ENCODE measurements around the gene XRRA1. TPM values are rescaled to one million over a fixed set of nuclear protein-coding genes. Genes with fewer than 3 reads are reported as not detected.

Gene XRRA1
- total RNA-seq, 1 experiment from 2014 or later = 7.3 TPM

- no peaks in the 10 kb centered on the region for H3K9me3 ChIP-seq (ENCODE audit: low read depth, low read length, poor library complexity, severe bottlenecking)
- H3K36me3 ChIP-seq (ENCODE audit: insufficient read depth, low read length, poor library complexity, severe bottlenecking) = no peaks in the 10 kb centered on the region
- DNase-seq (ENCODE audit: low spot score) = no peak
- BruUV-seq (replicated peaks) = no TSS peak
- no peaks in the 10 kb centered on the region for H3K27me3 ChIP-seq (replicated peaks; ENCODE audit: insufficient read depth, low read depth, low read length, poor library complexity)
- ChIA-PET POLR2A (ENCODE audit: low non-redundant PET) (no interaction called here), CTCF (no interaction called here)
- H3K27ac ChIP-seq (ENCODE audit: low read depth, low read length, poor library complexity, severe bottlenecking) = no peak overlapping the region
- intact Hi-C loops (cut with micrococcal nuclease; ENCODE audit: unreplicated experiment) = no loop called here
- H3K4me1 ChIP-seq (ENCODE audit: insufficient read depth, low read length, poor library complexity, severe bottlenecking) = no peaks in the 10 kb centered on the region
- no peak overlapping the region for H3K4me3 ChIP-seq (ENCODE audit: low read depth, low read length, poor library complexity, severe bottlenecking)
- TF ChIP-seq EZH2 (IDR thresholded peaks at IDR 0.05; ENCODE audit: borderline replicate concordance, low read depth, low read length, poor library complexity, severe bottlenecking) (no peak), CTCF (conservative IDR thresholded peaks at IDR 0.05; ENCODE audit: low read depth, low read length) (no peak)
Measured at GRCh38 chr11:74932797-74933196, 16.1 kb downstream of the XRRA1 start.

- intact Hi-C loops (cut with micrococcal nuclease; ENCODE audit: unreplicated experiment) = no loop called here
- BruUV-seq (replicated peaks) = no TSS peak
- POLR2A ChIA-PET (ENCODE audit: low non-redundant PET) = no interaction called here
- H3K9me3 ChIP-seq (ENCODE audit: low read depth, low read length, poor library complexity, severe bottlenecking) = no peaks in the 10 kb centered on the region
- H3K4me1 ChIP-seq (ENCODE audit: insufficient read depth, low read length, poor library complexity, severe bottlenecking) = no peaks in the 10 kb centered on the region
- CTCF ChIA-PET = no interaction called here
- H3K4me3 ChIP-seq (ENCODE audit: low read depth, low read length, poor library complexity, severe bottlenecking) = no peak overlapping the region
- no peaks in the 10 kb centered on the region for H3K27me3 ChIP-seq (replicated peaks; ENCODE audit: insufficient read depth, low read depth, low read length, poor library complexity)
- no peak for TF ChIP-seq CTCF (conservative IDR thresholded peaks at IDR 0.05; ENCODE audit: low read depth, low read length)
- TF ChIP-seq EZH2 (IDR thresholded peaks at IDR 0.05; ENCODE audit: borderline replicate concordance, low read depth, low read length, poor library complexity, severe bottlenecking) = no peak
- H3K36me3 ChIP-seq (ENCODE audit: insufficient read depth, low read length, poor library complexity, severe bottlenecking) = no peaks in the 10 kb centered on the region
- peak; percentile 29 for DNase-seq (ENCODE audit: low spot score)
- H3K27ac ChIP-seq (ENCODE audit: low read depth, low read length, poor library complexity, severe bottlenecking) = no peak overlapping the region
Measured at GRCh38 chr11:74932169-74932568, 16.7 kb downstream of the XRRA1 start.

DNA sequence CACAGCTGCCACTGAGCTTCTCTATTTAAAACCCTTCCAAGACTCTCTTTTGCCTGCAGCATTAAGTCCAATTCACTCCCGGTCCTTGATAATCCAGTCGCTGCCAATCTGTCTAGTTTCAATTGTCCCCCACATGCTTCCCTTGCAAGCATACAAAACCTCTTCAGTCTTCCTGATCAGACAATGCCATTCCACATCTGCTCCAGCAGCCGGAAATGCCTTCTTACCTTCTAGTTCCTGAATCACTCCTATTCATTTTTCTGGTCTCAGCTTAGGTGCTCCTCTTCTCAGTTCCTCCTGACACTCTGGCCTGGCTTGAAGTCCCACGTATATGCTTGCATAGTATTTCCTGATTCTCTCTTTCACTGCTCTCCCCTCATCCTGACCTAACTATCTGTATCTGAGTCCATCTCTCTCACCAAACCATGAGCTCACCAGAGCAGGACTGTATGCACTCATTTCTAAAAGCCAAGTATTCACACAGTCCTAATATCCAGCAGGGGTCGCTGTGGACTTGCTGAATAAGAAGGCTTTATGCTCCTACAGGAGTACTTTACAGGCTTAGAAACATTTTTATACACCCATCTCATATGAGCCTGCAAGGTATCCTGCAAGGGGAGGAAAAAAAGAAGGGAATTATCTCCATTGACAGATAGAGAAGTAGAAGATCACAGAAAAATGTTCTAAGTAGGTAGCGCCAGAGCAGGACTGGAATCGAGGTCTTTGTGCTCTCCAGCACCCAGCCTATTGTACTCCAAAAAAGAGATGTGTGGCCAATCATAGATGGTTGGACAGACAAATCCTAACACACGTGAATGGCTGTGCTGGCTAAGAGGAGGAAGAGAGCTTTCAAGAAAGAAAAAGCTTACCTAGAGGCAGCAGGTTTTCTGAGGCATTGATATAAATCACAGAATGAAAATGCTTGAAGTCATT is 19.2 kb downstream of the XRRA1 start:
- Histone ChIP-seq H3K27ac (ENCODE audit: low read depth, low read length, poor library complexity, severe bottlenecking) (no peak overlapping the region), H3K9me3 (ENCODE audit: low read depth, low read length, poor library complexity, severe bottlenecking) (no peaks in the 10 kb centered on the region), H3K36me3 (ENCODE audit: insufficient read depth, low read length, poor library complexity, severe bottlenecking) (no peaks in the 10 kb centered on the region), H3K4me3 (ENCODE audit: low read depth, low read length, poor library complexity, severe bottlenecking) (no peak overlapping the region), H3K27me3 (replicated peaks; ENCODE audit: insufficient read depth, low read depth, low read length, poor library complexity) (no peaks in the 10 kb centered on the region), H3K4me1 (ENCODE audit: insufficient read depth, low read length, poor library complexity, severe bottlenecking) (peaks cover 7% of the 10 kb centered on the region)
- intact Hi-C loops (cut with micrococcal nuclease; ENCODE audit: unreplicated experiment) = loop anchor here (1.0 to 10.0 kb wide), 3 partner anchors 103 to 319 kb away; no protein-coding TSS in a partner anchor
- no TSS peak for BruUV-seq (replicated peaks)
- ChIA-PET POLR2A (ENCODE audit: low non-redundant PET) (interaction anchor here (0.8 kb wide), 1 partner anchor 17 kb away, joined by 4 read pairs; no protein-coding TSS in a partner anchor), CTCF (interaction anchor here (0.6 to 1.6 kb wide), 7 partner anchors 59 to 319 kb away, joined by 3 to 14 read pairs (median 8); partner anchors contain the start of gene NEU3)
- TF ChIP-seq EZH2 (IDR thresholded peaks at IDR 0.05; ENCODE audit: borderline replicate concordance, low read depth, low read length, poor library complexity, severe bottlenecking) (no peak), CTCF (conservative IDR thresholded peaks at IDR 0.05; ENCODE audit: low read depth, low read length) (peak; percentile 98)
- peak; percentile 94 for DNase-seq (ENCODE audit: low spot score)
